A549 (cell line): Measurements from ENCODE around the gene FAM78A.

Experiments used
- BHLHE40 ChIP-seq: IDR thresholded peaks from 2 replicates; pipeline ENCODE4 v1.6.1; 2012; ENCODE audit warnings: low read depth, low read length, inconsistent platforms
- CBX8 ChIP-seq: fragments of 200-600 bp; sonication (generic); IDR thresholded peaks from 2 replicates; pipeline ENCODE4 v1.6.1; 2016
- CEBPB ChIP-seq, 2 experiments: fragments of >200 bp in 1 of 2; sonication (Bioruptor Twin) in 1 of 2; formaldehyde crosslinking in 1 of 2; IDR thresholded peaks; 2 replicates each; pipeline ENCODE4 v1.6.1; 2012 to 2016
- MYC ChIP-seq: IDR thresholded peaks from 2 replicates; pipeline ENCODE4 v1.6.1; 2012; ENCODE audit warnings: mild to moderate bottlenecking, inconsistent platforms, low read length, improper control_type of control experiment, borderline replicate concordance
- POLR2A ChIP-seq: IDR thresholded peaks from 2 replicates; pipeline ENCODE4 v1.6.1; 2012; ENCODE audit warnings: mild to moderate bottlenecking, low read length
- RAD21 ChIP-seq, 2 experiments: fragments of >200 bp in 1 of 2; sonication (Bioruptor Twin) in 1 of 2; formaldehyde crosslinking in 1 of 2; IDR thresholded peaks in 1 of 2; conservative IDR thresholded peaks in 1 of 2; 2 replicates in 1 of 2; 3 replicates in 1 of 2; pipeline ENCODE4 v1.6.1; 2012 to 2018; ENCODE audit warnings: inconsistent platforms in 1 of 2
- TF ChIP-seq, protein P1 (sequence below): fragments of >200 bp; sonication (Bioruptor Twin); formaldehyde crosslinking; IDR thresholded peaks from 3 replicates; pipeline ENCODE4 v1.5.1; 2016
- TF ChIP-seq, protein P2 (sequence below): fragments of 450-650 bp; IDR thresholded peaks from 2 replicates; pipeline ENCODE4 v1.6.1; 2014; ENCODE audit warnings: antibody characterized with exemption
- TF ChIP-seq, protein P3 (sequence below): IDR thresholded peaks from 2 replicates; pipeline ENCODE4 v1.6.1; 2012; ENCODE audit warnings: low read depth, borderline replicate concordance
- TF ChIP-seq, protein P4 (sequence below): fragments of 150-350 bp; IDR thresholded peaks from 2 replicates; pipeline ENCODE4 v1.6.1; 2014; ENCODE audit warnings: low read depth, mild to moderate bottlenecking, low read length
- TF ChIP-seq, protein P5 (sequence below): IDR thresholded peaks from 2 replicates; pipeline ENCODE4 v1.6.1; 2012
- TF ChIP-seq, protein P6 (sequence below): fragments of 200-600 bp; sonication (generic); IDR thresholded peaks from 2 replicates; pipeline ENCODE4 v1.6.1; 2016; ENCODE audit warnings: antibody characterized with exemption, mild to moderate bottlenecking, moderate library complexity

DNA sequence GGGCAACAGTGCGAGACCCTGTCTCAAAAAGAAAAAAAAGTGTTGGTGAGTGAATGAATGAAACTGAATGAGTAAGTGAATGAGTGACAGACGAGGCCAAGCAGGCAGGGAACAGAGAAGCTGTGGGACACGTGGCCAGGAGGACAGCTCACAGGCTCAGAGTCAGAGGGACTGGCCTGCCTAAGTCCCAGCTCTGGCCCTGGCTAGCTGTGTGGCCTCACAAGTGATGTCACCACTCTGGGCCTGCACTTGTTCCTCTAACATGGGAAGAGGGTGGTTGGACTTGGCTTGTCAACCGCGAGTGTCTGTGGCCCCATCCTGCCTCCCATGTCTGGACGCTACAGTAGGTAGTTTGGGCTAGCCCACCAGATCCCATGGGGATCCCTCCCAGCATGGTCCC is 8.5 kb upstream of the FAM78A start:
- TF ChIP-seq POLR2A (no peak), CEBPB (IDR thresholded peaks at IDR 0.05) (no peak), RAD21 (conservative IDR thresholded peaks at IDR 0.05 in 1 of 2, IDR thresholded peaks at IDR 0.05 in 1 of 2) (no peak), CBX8 (no peak), MYC (no peak), BHLHE40 (no peak)
- TF ChIP-seq, protein P1, sequence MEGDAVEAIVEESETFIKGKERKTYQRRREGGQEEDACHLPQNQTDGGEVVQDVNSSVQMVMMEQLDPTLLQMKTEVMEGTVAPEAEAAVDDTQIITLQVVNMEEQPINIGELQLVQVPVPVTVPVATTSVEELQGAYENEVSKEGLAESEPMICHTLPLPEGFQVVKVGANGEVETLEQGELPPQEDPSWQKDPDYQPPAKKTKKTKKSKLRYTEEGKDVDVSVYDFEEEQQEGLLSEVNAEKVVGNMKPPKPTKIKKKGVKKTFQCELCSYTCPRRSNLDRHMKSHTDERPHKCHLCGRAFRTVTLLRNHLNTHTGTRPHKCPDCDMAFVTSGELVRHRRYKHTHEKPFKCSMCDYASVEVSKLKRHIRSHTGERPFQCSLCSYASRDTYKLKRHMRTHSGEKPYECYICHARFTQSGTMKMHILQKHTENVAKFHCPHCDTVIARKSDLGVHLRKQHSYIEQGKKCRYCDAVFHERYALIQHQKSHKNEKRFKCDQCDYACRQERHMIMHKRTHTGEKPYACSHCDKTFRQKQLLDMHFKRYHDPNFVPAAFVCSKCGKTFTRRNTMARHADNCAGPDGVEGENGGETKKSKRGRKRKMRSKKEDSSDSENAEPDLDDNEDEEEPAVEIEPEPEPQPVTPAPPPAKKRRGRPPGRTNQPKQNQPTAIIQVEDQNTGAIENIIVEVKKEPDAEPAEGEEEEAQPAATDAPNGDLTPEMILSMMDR, result no peak
- TF ChIP-seq, protein P2, sequence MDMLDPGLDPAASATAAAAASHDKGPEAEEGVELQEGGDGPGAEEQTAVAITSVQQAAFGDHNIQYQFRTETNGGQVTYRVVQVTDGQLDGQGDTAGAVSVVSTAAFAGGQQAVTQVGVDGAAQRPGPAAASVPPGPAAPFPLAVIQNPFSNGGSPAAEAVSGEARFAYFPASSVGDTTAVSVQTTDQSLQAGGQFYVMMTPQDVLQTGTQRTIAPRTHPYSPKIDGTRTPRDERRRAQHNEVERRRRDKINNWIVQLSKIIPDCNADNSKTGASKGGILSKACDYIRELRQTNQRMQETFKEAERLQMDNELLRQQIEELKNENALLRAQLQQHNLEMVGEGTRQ, result no peak
- TF ChIP-seq, protein P3, sequence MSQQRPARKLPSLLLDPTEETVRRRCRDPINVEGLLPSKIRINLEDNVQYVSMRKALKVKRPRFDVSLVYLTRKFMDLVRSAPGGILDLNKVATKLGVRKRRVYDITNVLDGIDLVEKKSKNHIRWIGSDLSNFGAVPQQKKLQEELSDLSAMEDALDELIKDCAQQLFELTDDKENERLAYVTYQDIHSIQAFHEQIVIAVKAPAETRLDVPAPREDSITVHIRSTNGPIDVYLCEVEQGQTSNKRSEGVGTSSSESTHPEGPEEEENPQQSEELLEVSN, result no peak
- TF ChIP-seq, protein P4, sequence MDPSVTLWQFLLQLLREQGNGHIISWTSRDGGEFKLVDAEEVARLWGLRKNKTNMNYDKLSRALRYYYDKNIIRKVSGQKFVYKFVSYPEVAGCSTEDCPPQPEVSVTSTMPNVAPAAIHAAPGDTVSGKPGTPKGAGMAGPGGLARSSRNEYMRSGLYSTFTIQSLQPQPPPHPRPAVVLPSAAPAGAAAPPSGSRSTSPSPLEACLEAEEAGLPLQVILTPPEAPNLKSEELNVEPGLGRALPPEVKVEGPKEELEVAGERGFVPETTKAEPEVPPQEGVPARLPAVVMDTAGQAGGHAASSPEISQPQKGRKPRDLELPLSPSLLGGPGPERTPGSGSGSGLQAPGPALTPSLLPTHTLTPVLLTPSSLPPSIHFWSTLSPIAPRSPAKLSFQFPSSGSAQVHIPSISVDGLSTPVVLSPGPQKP, result no peak
- TF ChIP-seq, protein P5, sequence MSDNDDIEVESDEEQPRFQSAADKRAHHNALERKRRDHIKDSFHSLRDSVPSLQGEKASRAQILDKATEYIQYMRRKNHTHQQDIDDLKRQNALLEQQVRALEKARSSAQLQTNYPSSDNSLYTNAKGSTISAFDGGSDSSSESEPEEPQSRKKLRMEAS, result no peak
- TF ChIP-seq, protein P6, sequence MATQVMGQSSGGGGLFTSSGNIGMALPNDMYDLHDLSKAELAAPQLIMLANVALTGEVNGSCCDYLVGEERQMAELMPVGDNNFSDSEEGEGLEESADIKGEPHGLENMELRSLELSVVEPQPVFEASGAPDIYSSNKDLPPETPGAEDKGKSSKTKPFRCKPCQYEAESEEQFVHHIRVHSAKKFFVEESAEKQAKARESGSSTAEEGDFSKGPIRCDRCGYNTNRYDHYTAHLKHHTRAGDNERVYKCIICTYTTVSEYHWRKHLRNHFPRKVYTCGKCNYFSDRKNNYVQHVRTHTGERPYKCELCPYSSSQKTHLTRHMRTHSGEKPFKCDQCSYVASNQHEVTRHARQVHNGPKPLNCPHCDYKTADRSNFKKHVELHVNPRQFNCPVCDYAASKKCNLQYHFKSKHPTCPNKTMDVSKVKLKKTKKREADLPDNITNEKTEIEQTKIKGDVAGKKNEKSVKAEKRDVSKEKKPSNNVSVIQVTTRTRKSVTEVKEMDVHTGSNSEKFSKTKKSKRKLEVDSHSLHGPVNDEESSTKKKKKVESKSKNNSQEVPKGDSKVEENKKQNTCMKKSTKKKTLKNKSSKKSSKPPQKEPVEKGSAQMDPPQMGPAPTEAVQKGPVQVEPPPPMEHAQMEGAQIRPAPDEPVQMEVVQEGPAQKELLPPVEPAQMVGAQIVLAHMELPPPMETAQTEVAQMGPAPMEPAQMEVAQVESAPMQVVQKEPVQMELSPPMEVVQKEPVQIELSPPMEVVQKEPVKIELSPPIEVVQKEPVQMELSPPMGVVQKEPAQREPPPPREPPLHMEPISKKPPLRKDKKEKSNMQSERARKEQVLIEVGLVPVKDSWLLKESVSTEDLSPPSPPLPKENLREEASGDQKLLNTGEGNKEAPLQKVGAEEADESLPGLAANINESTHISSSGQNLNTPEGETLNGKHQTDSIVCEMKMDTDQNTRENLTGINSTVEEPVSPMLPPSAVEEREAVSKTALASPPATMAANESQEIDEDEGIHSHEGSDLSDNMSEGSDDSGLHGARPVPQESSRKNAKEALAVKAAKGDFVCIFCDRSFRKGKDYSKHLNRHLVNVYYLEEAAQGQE, result no peak
